ENCODE data around the gene DNAJC18. TPM values are rescaled to one million over a fixed set of nuclear protein-coding genes. Genes with fewer than 3 reads are reported as not detected.

The DNAJC18 gene
- total RNA-seq, 3 donors from 2014 or later = 5.4 to 9.5 (median 7.6) TPM

- TF ChIP-seq CTCF (IDR thresholded peaks at IDR 0.05) (no peak), POLR2A (IDR thresholded peaks at IDR 0.05) (no peak), POLR2AphosphoS5 (IDR thresholded peaks at IDR 0.05) (no peak)
- intact Hi-C loops (cut with DNase I; ENCODE audit: low total_unique reads) = no loop called here
- no peaks in the 10 kb centered on the region for H3K9me3 ChIP-seq
- H3K36me3 ChIP-seq = no peaks in the 10 kb centered on the region
- no peak overlapping the region for H3K4me3 ChIP-seq
- no peak overlapping the region for H3K27ac ChIP-seq
- no peaks in the 10 kb centered on the region for H3K27me3 ChIP-seq
- no peaks in the 10 kb centered on the region for H3K4me1 ChIP-seq
- DNase-seq (ENCODE audit: low spot score in 2 of 2) = no peak
These were observed 62.1 kb downstream of the DNAJC18 start for GRCh38 chr5:139377226-139377625.

GRCh38 chr5:139376364-139376763, 63.0 kb downstream of the DNAJC18 start:
- Histone ChIP-seq H3K27me3 (no peaks in the 10 kb centered on the region), H3K4me3 (no peak overlapping the region), H3K9me3 (no peaks in the 10 kb centered on the region), H3K4me1 (no peaks in the 10 kb centered on the region), H3K27ac (no peak overlapping the region), H3K36me3 (no peaks in the 10 kb centered on the region)
- intact Hi-C loops (cut with DNase I; ENCODE audit: low total_unique reads) = no loop called here
- no peak for DNase-seq (ENCODE audit: low spot score in 2 of 2)
- TF ChIP-seq POLR2A (IDR thresholded peaks at IDR 0.05) (no peak), CTCF (IDR thresholded peaks at IDR 0.05) (no peak), POLR2AphosphoS5 (IDR thresholded peaks at IDR 0.05) (no peak)

GRCh38 chr5:139374909-139375308, 64.4 kb downstream of the DNAJC18 start:
- Histone ChIP-seq H3K36me3 (no peaks in the 10 kb centered on the region), H3K27me3 (no peaks in the 10 kb centered on the region), H3K27ac (peak overlapping the region; percentile 78 to 80), H3K4me3 (no peak overlapping the region), H3K9me3 (no peaks in the 10 kb centered on the region), H3K4me1 (no peaks in the 10 kb centered on the region)
- TF ChIP-seq CTCF (IDR thresholded peaks at IDR 0.05) (no peak), POLR2AphosphoS5 (IDR thresholded peaks at IDR 0.05) (no peak), POLR2A (IDR thresholded peaks at IDR 0.05) (no peak)
- intact Hi-C loops (cut with DNase I; ENCODE audit: low total_unique reads) = no loop called here
- DNase-seq (ENCODE audit: low spot score in 2 of 2) = no peak

- TF ChIP-seq CTCF (IDR thresholded peaks at IDR 0.05) = no peak
- Histone ChIP-seq H3K27ac (no peak overlapping the region), H3K9me3 (no peaks in the 10 kb centered on the region), H3K4me1 (no peaks in the 10 kb centered on the region), H3K36me3 (no peaks in the 10 kb centered on the region), H3K4me3 (no peak overlapping the region), H3K27me3 (no peaks in the 10 kb centered on the region)
- intact Hi-C loops (cut with DNase I; ENCODE audit: low total_unique reads) = no loop called here
- DNase-seq (ENCODE audit: low spot score in 2 of 2) = peak in 1 of 2 donors; percentile 12
These were observed 67.6 kb downstream of the DNAJC18 start for GRCh38 chr5:139371482-139372435.

DNA sequence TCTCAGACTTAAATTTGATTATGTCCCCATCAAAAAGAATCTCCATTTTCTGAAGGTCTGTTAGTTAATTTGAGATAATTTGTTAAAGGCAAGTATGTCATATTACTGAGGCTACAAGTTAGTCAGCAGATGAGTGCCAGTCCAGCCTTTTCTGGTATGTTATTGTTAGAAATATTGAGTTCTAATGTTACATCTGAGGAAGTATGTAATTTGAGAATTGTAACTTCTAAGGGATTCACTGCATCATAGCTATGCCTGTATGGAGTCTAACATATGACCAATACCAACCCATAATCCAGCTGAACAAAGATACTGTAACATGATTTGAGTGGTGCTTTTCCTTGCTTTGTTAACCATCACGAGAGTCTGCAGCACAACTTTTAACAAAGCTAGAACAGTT, 70.1 kb downstream of the DNAJC18 start:
- no peak overlapping the region for H3K4me3 ChIP-seq
- intact Hi-C loops (cut with DNase I; ENCODE audit: low total_unique reads) = no loop called here
- H3K27ac ChIP-seq = no peak overlapping the region
- no peak for DNase-seq (ENCODE audit: low spot score in 2 of 2)
- TF ChIP-seq POLR2A (IDR thresholded peaks at IDR 0.05) (no peak), POLR2AphosphoS5 (IDR thresholded peaks at IDR 0.05) (no peak), CTCF (IDR thresholded peaks at IDR 0.05) (no peak)
- H3K9me3 ChIP-seq = no peaks in the 10 kb centered on the region
- H3K27me3 ChIP-seq = no peaks in the 10 kb centered on the region
- H3K4me1 ChIP-seq = no peaks in the 10 kb centered on the region
- no peaks in the 10 kb centered on the region for H3K36me3 ChIP-seq

Measured in breast epithelium (tissue), 4 donors.